GM12878 (cell line): ENCODE data around the gene GARNL3. TPM values are rescaled to one million over a fixed set of nuclear protein-coding genes. Genes with fewer than 3 reads are reported as not detected.

ENCODE experiments used
- ATAC-seq: fragments of 200-7000 bp; cut with Tn5 transposase; 3 replicates; pipeline ENCODE4 v1.9.1; 2020; ENCODE audit warnings: mild to moderate bottlenecking, moderate library complexity
- BruUV-seq: library from RNA; stranded (reverse); fragments of 400-500 nt; replicated peaks from 2 replicates; lab custom pipeline; 2021; lab: Mats Ljungman, UMichigan
- CTCF ChIA-PET: fragments of 300-600 bp; sonication (Branson Sonifier 250); formaldehyde crosslinking; extraction: SDS; loops from one replicate; lab custom pipeline; 2021; ENCODE audit warnings: inconsistent platforms; lab: Yijun Ruan, JAX
- POLR2A ChIA-PET: fragments of 350-600 bp; formaldehyde crosslinking; extraction: SDS; loops from one replicate; lab custom pipeline; 2021; ENCODE audit warnings: inconsistent platforms; lab: Charles Lee
- RAD21 ChIA-PET: fragments of 300-600 bp; sonication (Branson Sonifier 250); formaldehyde crosslinking; loops from one replicate; lab custom pipeline; 2023; ENCODE audit warnings: antibody characterized with exemption; ENCODE audit not compliant: unreplicated experiment; lab: Charles Lee
- SMC1A ChIA-PET: fragments of 300-600 bp; sonication (Branson Sonifier 250); formaldehyde crosslinking; loops from one replicate; lab custom pipeline; 2023; ENCODE audit not compliant: unreplicated experiment, uncharacterized antibody; lab: Charles Lee
- DNase-seq: peaks from one replicate; pipeline ENCODE4 v3.0.0-alpha.2; 2011; ENCODE audit warnings: low read depth, low spot score
- FAIRE-seq: peaks from 3 replicates; lab custom pipeline; 2011; peaks lifted over from hg19 to GRCh38; lab: Jason Lieb, UNC
- H2AFZ ChIP-seq: 2 replicates; pipeline ENCODE4 v1.6.0; 2011; ENCODE audit warnings: low read depth, low read length, control low read depth; ENCODE audit not compliant: control insufficient read depth
- H3K27ac ChIP-seq: 2 replicates; pipeline ENCODE4 v1.5.1; 2011; ENCODE audit warnings: control low read depth; ENCODE audit not compliant: control insufficient read depth, insufficient read depth
- H3K27me3 ChIP-seq, 2 experiments: replicated peaks in 1 of 2; 2 replicates each; pipeline versions ENCODE4 v1.6.0 to v1.6.1; 2011; ENCODE audit warnings: low read length in 1 of 2; ENCODE audit not compliant: control insufficient read depth in 2 of 2, insufficient read depth in 2 of 2
- H3K36me3 ChIP-seq, 2 experiments: 2 replicates each; pipeline ENCODE4 v1.5.1; 2011; ENCODE audit warnings: low read length in 1 of 2; ENCODE audit not compliant: control insufficient read depth in 2 of 2, insufficient read depth in 2 of 2
- H3K4me1 ChIP-seq: 2 replicates; pipeline ENCODE4 v1.6.1; 2011; ENCODE audit warnings: mild to moderate bottlenecking, low read length, moderate library complexity, mixed read lengths; ENCODE audit not compliant: control insufficient read depth, insufficient read depth
- H3K4me2 ChIP-seq: 2 replicates; pipeline ENCODE4 v1.6.0; 2011; ENCODE audit warnings: control low read depth; ENCODE audit not compliant: control insufficient read depth, insufficient read depth
- H3K4me3 ChIP-seq: fragments of 200-600 bp; sonication (generic); 2 replicates; pipeline ENCODE4 v1.5.1; 2016
- H3K79me2 ChIP-seq: 2 replicates; pipeline ENCODE4 v1.6.0; 2011; ENCODE audit warnings: low read length; ENCODE audit not compliant: control insufficient read depth, insufficient read depth
- H3K9ac ChIP-seq: 2 replicates; pipeline ENCODE4 v1.8.0; 2011; ENCODE audit warnings: low read length, control low read depth, mixed read lengths; ENCODE audit not compliant: control insufficient read depth, insufficient read depth
- H3K9me3 ChIP-seq: replicated peaks from 3 replicates; pipeline ENCODE4 v1.5.1; 2011; ENCODE audit warnings: mild to moderate bottlenecking, low read length; ENCODE audit not compliant: control insufficient read depth, insufficient read depth
- H4K20me1 ChIP-seq: 2 replicates; pipeline ENCODE4 v1.6.0; 2011; ENCODE audit not compliant: control insufficient read depth, insufficient read depth
- ATF2 ChIP-seq: IDR thresholded peaks from 2 replicates; pipeline ENCODE4 v1.6.1; 2012; ENCODE audit warnings: low read length, inconsistent platforms
- BCL11A ChIP-seq: IDR thresholded peaks from 2 replicates; pipeline ENCODE4 v1.6.1; 2011; ENCODE audit warnings: low read depth, low read length
- BHLHE40 ChIP-seq, 2 experiments: fragments of 450-650 bp in 1 of 2; IDR thresholded peaks; 2 replicates each; pipeline ENCODE4 v1.6.1; 2011 to 2017; ENCODE audit warnings: low read depth in 2 of 2, borderline replicate concordance in 1 of 2, improper control_type of control experiment in 1 of 2, low read length in 1 of 2, mild to moderate bottlenecking in 1 of 2
- CBFB ChIP-seq: IDR thresholded peaks from 2 replicates; pipeline ENCODE4 v1.6.1; 2016; ENCODE audit warnings: antibody characterized with exemption, low read depth
- CEBPB ChIP-seq, 2 experiments: fragments of 150-350 bp in 1 of 2; IDR thresholded peaks; 2 replicates each; pipeline ENCODE4 v1.6.1; 2012 to 2014; ENCODE audit warnings: low read depth in 2 of 2, low read length in 2 of 2, borderline replicate concordance in 1 of 2, inconsistent platforms in 1 of 2
- CREM ChIP-seq: IDR thresholded peaks from 2 replicates; pipeline ENCODE4 v1.6.1; 2014; ENCODE audit warnings: antibody characterized with exemption, low read depth
- KAT2A ChIP-seq: conservative IDR thresholded peaks from 2 replicates; pipeline ENCODE4 v1.6.1; 2011; ENCODE audit warnings: low read depth, low read length; ENCODE audit not compliant: control insufficient read depth
- POLR2AphosphoS5 ChIP-seq: IDR thresholded peaks from 2 replicates; pipeline ENCODE4 v1.6.1; 2011; ENCODE audit warnings: mild to moderate bottlenecking, low read length, inconsistent platforms
- RAD51 ChIP-seq: fragments of 450-650 bp; IDR thresholded peaks from 2 replicates; pipeline ENCODE4 v1.6.1; 2016; ENCODE audit warnings: moderate library complexity, mild to moderate bottlenecking, inconsistent platforms
- SMAD1 ChIP-seq: fragments of 450-650 bp; IDR thresholded peaks from 2 replicates; pipeline ENCODE4 v1.6.1; 2018; ENCODE audit warnings: mild to moderate bottlenecking, low read depth; ENCODE audit not compliant: partially characterized antibody
- SUPT20H ChIP-seq: IDR thresholded peaks from 2 replicates; pipeline ENCODE4 v1.6.1; 2011; ENCODE audit warnings: low read depth, mild to moderate bottlenecking, low read length, moderate library complexity, borderline replicate concordance; ENCODE audit not compliant: control insufficient read depth
- TCF12 ChIP-seq: IDR thresholded peaks from 2 replicates; pipeline ENCODE4 v1.6.1; 2011; ENCODE audit warnings: low read depth, mild to moderate bottlenecking, low read length
- TCF3 ChIP-seq: IDR thresholded peaks from 2 replicates; pipeline ENCODE4 v1.6.1; 2012; ENCODE audit warnings: low read depth, mild to moderate bottlenecking, low read length, borderline replicate concordance; ENCODE audit not compliant: insufficient read depth
- TCF7 ChIP-seq: IDR thresholded peaks from 2 replicates; pipeline ENCODE4 v1.6.1; 2014; ENCODE audit warnings: antibody characterized with exemption, borderline replicate concordance
- YY1 ChIP-seq: IDR thresholded peaks from 2 replicates; pipeline ENCODE4 v1.6.1; 2011; ENCODE audit warnings: low read depth, mild to moderate bottlenecking, low read length
- WGBS: methylation state at CpG from one replicate; pipeline ENCODE4 v1.1.6; 2016; ENCODE audit warnings: low lambda C conversion rate; ENCODE audit not compliant: insufficient replicate concordance, insufficient coverage; ENCODE audit errors: missing lambda C conversion rate; 5-methylcytosine and 5-hydroxymethylcytosine counted together
- in situ Hi-C: fragments of 300-500 bp; cut with MboI; formaldehyde crosslinking; loops from 9 replicates; pipeline ENCODE4 v1.14.3; 2018; ENCODE audit warnings: mixed read lengths
- intact Hi-C: fragments of 100-400 bp; cut with micrococcal nuclease; formaldehyde crosslinking; loops from one replicate; pipeline ENCODE4 v1.14.2; 2022; ENCODE audit not compliant: unreplicated experiment
- polyA plus RNA-seq, 11 experiments: library from polyadenylated mRNA; depleted of rRNA in 4 of 11; unstranded in 6 of 11; stranded (reverse) in 5 of 11; fragments of >200 nt; fragmentation: Nextera tagmentation in 4 of 11; fragmentation: Illumina TruSeq in 1 of 11; extraction: Ambion mirVana in 4 of 11; extraction: Trizol in 1 of 11; gene quantifications; 1 replicate in 1 of 11; 2 replicates in 10 of 11; pipeline versions ENCODE4 v1.2.1 to v1.2.3, GENCODE V29; 2011 to 2016; ENCODE audit warnings: inconsistent platforms in 2 of 11, missing spikeins in 2 of 11, low read depth in 1 of 11
- total RNA-seq, 4 experiments: library from RNA; depleted of rRNA in 3 of 4; stranded (reverse); fragments of >200 nt in 3 of 4; fragmentation: Illumina TruSeq in 1 of 4; extraction: Trizol in 1 of 4; gene quantifications; 2 replicates each; pipeline versions ENCODE4 v1.2.1 to v1.2.3, GENCODE V29; 2013 to 2021
- TF ChIP-seq, protein P1 (sequence below): fragments of 450-650 bp; formaldehyde crosslinking; IDR thresholded peaks from 2 replicates; pipeline ENCODE4 v1.4.0; 2020; ENCODE audit warnings: mild to moderate bottlenecking, moderate library complexity
- TF ChIP-seq, protein P2 (sequence below): fragments of 450-650 bp; IDR thresholded peaks from 2 replicates; pipeline ENCODE4 v1.6.1; 2017; ENCODE audit warnings: antibody characterized with exemption, mild to moderate bottlenecking, moderate library complexity

GARNL3 gene
- total and polyA plus RNA-seq, 10 of the 15 experiments (the other 5 are each of a cell fraction or from before 2014, with no cell fraction given): 0.89 to 13.2 (median 6.3) TPM

- TF ChIP-seq BHLHE40 (IDR thresholded peaks at IDR 0.05; ENCODE audit: borderline replicate concordance in 1 of 2, low read depth in 2 of 2, low read length in 1 of 2): no peak
- TF ChIP-seq TCF12: no peak
- no peak for TF ChIP-seq RAD51
- no peak for TF ChIP-seq POLR2AphosphoS5
- no peak for TF ChIP-seq TCF7
- TF ChIP-seq TCF3: no peak
- no peak for TF ChIP-seq CREM
- TF ChIP-seq SUPT20H: no peak
Observed at GRCh38 chr9:127305838-127306226, 41.3 kb downstream of the GARNL3 start (continued).

DNA sequence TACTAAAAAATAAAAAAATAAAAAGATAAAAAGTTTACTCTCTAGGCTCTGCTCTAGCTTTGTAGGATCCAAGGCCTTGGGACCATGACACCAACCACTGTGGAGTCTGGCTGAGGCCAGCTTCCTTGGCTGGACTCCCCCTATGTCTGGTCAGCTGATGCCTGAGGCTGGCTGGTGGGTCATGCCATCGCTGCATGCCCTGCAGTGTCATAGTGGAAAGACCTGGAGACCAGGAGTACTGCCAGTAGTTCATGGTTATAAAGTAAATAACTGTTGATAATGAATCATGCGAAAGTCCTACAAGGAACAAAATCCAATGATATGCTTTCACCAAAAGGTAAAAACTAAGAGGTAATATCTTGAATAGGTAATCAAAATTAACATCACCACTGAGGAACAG lies 43.2 kb downstream of the GARNL3 start:
- Histone ChIP-seq H3K36me3 (no peaks in the 10 kb centered on the region; a peak in 1 of 4 replicates), H3K4me2 (no peak overlapping the region), H3K27me3 (no peaks in the 10 kb centered on the region), H2AFZ (no peak overlapping the region), H4K20me1 (no peaks in the 10 kb centered on the region), H3K4me3 (no peak overlapping the region), H3K27ac (no peak overlapping the region), H3K79me2 (no peaks in the 10 kb centered on the region), H3K9ac (no peak overlapping the region), H3K4me1 (no peaks in the 10 kb centered on the region), H3K9me3 (no peaks in the 10 kb centered on the region)
- CTCF ChIA-PET: interaction anchor here (0.6 to 2.2 kb wide), 3 partner anchors 18 to 93 kb away, joined by 3 to 6 read pairs (median 3); no protein-coding TSS in a partner anchor
- BruUV-seq: no TSS peak
- RAD21 ChIA-PET: no interaction called here
- no peak for DNase-seq
- WGBS: 94% methylated on average over 2 of the region's 2 CpGs
- no peak for ATAC-seq
- POLR2A ChIA-PET: no interaction called here
- SMC1A ChIA-PET: interaction anchor here (1.2 to 1.8 kb wide), 3 partner anchors 11 to 148 kb away, joined by 4 to 5 read pairs (median 5); no protein-coding TSS in a partner anchor
- FAIRE-seq: no peak
- in situ Hi-C loops: no loop called here
- intact Hi-C loops: no loop called here
- no peak for TF ChIP-seq ATF2
- TF ChIP-seq CBFB: no peak
- TF ChIP-seq, protein P1, sequence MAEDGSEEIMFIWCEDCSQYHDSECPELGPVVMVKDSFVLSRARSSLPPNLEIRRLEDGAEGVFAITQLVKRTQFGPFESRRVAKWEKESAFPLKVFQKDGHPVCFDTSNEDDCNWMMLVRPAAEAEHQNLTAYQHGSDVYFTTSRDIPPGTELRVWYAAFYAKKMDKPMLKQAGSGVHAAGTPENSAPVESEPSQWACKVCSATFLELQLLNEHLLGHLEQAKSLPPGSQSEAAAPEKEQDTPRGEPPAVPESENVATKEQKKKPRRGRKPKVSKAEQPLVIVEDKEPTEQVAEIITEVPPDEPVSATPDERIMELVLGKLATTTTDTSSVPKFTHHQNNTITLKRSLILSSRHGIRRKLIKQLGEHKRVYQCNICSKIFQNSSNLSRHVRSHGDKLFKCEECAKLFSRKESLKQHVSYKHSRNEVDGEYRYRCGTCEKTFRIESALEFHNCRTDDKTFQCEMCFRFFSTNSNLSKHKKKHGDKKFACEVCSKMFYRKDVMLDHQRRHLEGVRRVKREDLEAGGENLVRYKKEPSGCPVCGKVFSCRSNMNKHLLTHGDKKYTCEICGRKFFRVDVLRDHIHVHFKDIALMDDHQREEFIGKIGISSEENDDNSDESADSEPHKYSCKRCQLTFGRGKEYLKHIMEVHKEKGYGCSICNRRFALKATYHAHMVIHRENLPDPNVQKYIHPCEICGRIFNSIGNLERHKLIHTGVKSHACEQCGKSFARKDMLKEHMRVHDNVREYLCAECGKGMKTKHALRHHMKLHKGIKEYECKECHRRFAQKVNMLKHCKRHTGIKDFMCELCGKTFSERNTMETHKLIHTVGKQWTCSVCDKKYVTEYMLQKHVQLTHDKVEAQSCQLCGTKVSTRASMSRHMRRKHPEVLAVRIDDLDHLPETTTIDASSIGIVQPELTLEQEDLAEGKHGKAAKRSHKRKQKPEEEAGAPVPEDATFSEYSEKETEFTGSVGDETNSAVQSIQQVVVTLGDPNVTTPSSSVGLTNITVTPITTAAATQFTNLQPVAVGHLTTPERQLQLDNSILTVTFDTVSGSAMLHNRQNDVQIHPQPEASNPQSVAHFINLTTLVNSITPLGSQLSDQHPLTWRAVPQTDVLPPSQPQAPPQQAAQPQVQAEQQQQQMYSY (CRISPR knock-in tag): no peak
- no peak for TF ChIP-seq YY1
- TF ChIP-seq KAT2A: no peak
- no peak for TF ChIP-seq SMAD1
- no peak for TF ChIP-seq BCL11A
- TF ChIP-seq, protein P2, sequence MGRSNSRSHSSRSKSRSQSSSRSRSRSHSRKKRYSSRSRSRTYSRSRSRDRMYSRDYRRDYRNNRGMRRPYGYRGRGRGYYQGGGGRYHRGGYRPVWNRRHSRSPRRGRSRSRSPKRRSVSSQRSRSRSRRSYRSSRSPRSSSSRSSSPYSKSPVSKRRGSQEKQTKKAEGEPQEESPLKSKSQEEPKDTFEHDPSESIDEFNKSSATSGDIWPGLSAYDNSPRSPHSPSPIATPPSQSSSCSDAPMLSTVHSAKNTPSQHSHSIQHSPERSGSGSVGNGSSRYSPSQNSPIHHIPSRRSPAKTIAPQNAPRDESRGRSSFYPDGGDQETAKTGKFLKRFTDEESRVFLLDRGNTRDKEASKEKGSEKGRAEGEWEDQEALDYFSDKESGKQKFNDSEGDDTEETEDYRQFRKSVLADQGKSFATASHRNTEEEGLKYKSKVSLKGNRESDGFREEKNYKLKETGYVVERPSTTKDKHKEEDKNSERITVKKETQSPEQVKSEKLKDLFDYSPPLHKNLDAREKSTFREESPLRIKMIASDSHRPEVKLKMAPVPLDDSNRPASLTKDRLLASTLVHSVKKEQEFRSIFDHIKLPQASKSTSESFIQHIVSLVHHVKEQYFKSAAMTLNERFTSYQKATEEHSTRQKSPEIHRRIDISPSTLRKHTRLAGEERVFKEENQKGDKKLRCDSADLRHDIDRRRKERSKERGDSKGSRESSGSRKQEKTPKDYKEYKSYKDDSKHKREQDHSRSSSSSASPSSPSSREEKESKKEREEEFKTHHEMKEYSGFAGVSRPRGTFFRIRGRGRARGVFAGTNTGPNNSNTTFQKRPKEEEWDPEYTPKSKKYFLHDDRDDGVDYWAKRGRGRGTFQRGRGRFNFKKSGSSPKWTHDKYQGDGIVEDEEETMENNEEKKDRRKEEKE: no peak
- no peak for TF ChIP-seq CEBPB (IDR thresholded peaks at IDR 0.05; ENCODE audit: borderline replicate concordance in 1 of 2, low read depth in 2 of 2, low read length in 2 of 2)
